HG03139 (cell line): Measurements from ENCODE around the gene MGRN1.

Experiments used
- ATAC-seq: cut with Tn5 transposase; IDR thresholded peaks from one replicate; pipeline ENCODE4 v1.9.1; 2021; ENCODE audit not compliant: unreplicated experiment

MGRN1 gene

GRCh38 chr16:4696905-4697847, 72.5 kb downstream of the MGRN1 start:
- ATAC-seq: no peak

GRCh38 chr16:4697848-4698291, 73.2 kb downstream of the MGRN1 start:
- ATAC-seq: no peak

- no peak for ATAC-seq
Measured at GRCh38 chr16:4698321-4699045, 73.9 kb downstream of the MGRN1 start.

GRCh38 chr16:4699046-4699556, 74.5 kb downstream of the MGRN1 start:
- no peak for ATAC-seq

GRCh38 chr16:4700380-4700996, 75.9 kb downstream of the MGRN1 start:
- no peak for ATAC-seq

- ATAC-seq: no peak
Measured at GRCh38 chr16:4700997-4701743, 76.5 kb downstream of the MGRN1 start.

- no peak for ATAC-seq
Measured at GRCh38 chr16:4701791-4702465, 77.3 kb downstream of the MGRN1 start.

GRCh38 chr16:4702466-4702808, 77.8 kb downstream of the MGRN1 start:
- ATAC-seq: no peak

GRCh38 chr16:4703906-4704305, 79.3 kb downstream of the MGRN1 start:
- ATAC-seq: no peak

GRCh38 chr16:4704491-4704890, 79.9 kb downstream of the MGRN1 start:
- ATAC-seq: no peak

GRCh38 chr16:4704913-4705312, 80.3 kb downstream of the MGRN1 start:
- ATAC-seq: no peak

- no peak for ATAC-seq
Measured at GRCh38 chr16:4706871-4707270, 82.2 kb downstream of the MGRN1 start.

GRCh38 chr16:4709481-4709880, 84.9 kb downstream of the MGRN1 start:
- ATAC-seq: no peak

GRCh38 chr16:4713663-4714501, 89.3 kb downstream of the MGRN1 start:
- ATAC-seq: no peak

- ATAC-seq: no peak
Measured at GRCh38 chr16:4714996-4715395, 90.4 kb downstream of the MGRN1 start.

- ATAC-seq: no peak
Measured at GRCh38 chr16:4718466-4718865, 93.8 kb downstream of the MGRN1 start.

- ATAC-seq: no peak
Measured at GRCh38 chr16:4723071-4723767, 98.6 kb downstream of the MGRN1 start.

GRCh38 chr16:4724661-4725270, 100.1 kb downstream of the MGRN1 start:
- ATAC-seq: no peak
